GM12801 (cell line): ENCODE data around the gene TTC22.

Experiments
- CTCF ChIP-seq: IDR thresholded peaks from one replicate; pipeline ENCODE4 v1.5.1; 2011; ENCODE audit warnings: control low read depth; ENCODE audit not compliant: insufficient read length; ENCODE audit errors: extremely low read depth

Gene TTC22

GRCh38 chr1:54838565-54839180 is 37.5 kb upstream of the TTC22 start:
- TF ChIP-seq CTCF = no peak

DNA sequence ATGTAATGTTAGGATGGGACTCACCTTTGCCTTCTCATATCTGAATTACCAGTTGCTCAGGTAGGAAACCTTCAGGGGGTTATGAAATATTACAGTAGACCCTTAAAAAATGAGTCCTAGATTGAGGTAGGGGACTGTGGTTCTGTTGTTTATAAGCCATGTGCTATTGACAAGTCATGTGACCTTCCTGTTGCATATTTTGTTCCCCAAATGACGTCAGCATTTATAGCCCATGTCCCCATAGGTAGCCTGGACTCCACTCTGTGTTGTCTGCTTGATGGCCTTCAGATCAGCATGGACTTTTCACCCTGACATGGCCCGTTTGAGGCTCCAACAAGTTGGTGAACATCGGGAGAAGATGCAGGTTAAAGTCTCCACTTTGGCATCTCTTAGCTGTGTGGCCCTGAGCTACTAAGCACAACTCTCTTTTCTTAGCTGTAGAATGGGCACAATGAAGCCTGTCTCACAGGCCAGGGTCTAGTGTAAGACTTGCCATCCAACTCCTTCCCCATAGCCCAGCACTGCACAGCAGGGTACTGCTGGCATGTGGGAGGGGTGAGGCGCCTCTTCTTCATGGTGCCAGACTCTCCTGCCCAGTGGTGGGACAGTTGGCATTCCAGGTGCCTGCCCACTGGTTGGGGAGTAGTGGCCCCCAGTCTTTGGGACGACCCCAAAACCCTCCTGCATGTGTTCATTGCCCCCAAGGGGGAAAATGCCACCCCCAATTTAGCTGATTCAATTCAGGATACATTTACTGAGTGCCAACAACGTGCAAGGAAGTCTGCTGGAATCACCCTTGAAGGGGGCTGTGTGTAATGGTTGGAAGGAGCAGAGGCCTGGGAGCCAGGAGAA is 36.1 kb upstream of the TTC22 start:
- no peak for TF ChIP-seq CTCF

DNA sequence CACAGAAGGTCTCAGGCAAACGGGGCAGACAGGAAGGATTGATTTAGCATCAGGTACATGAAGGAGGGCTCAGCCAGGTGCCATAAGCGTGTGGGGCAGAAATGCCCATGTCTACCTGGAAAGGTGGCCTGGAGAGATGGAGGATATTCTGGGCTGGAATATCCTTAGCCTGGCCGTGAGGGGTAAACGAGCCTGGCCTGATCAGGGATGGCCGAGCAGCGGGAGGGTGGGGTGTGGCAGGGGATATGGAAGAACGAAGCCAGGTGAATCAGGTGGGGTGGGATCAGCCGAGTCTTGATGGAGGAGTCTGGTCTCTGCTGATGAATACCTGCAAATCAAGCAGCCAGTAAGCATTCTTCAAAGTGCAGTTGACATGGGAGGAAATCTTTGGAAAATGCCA is 35.5 kb upstream of the TTC22 start:
- no peak for TF ChIP-seq CTCF

- no peak for TF ChIP-seq CTCF
Observed at GRCh38 chr1:54835970-54836369, 34.8 kb upstream of the TTC22 start.

DNA sequence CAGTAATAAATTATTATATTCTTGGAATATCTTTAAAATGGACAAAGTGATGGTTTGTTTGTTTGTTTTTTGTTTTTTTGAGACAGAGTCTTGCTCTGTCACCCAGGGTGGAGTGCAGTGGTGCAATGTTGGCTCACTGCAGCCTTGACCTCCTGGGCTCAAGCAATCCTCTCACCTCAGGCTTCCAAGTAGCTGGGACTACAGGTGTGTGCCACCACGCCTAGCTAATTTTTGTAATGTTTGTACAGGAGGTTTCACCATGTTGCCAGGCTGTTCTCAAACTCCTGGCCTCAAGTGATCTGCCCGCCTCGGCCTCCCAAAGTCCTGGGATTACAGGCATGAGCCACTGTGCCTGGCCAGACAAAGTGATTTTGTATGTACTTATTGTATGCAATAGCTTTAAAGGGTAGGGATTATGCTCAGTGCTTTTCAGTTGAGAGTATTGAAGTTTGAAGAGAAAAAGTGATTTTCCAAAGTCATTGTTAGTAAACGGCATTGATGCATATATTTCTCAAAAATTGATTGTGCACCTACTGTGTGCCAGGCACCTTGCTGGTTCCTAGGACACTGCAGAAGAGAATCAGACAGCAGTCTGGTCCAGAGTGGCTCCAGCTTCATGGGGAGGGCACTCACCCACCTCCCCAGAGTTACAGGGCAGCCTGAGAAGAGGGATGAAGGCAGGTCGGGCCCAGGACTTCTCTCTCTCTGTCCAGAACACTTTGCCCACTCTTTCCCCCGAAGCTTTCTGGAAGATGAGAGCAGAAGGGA is 34.2 kb upstream of the TTC22 start:
- no peak for TF ChIP-seq CTCF

DNA sequence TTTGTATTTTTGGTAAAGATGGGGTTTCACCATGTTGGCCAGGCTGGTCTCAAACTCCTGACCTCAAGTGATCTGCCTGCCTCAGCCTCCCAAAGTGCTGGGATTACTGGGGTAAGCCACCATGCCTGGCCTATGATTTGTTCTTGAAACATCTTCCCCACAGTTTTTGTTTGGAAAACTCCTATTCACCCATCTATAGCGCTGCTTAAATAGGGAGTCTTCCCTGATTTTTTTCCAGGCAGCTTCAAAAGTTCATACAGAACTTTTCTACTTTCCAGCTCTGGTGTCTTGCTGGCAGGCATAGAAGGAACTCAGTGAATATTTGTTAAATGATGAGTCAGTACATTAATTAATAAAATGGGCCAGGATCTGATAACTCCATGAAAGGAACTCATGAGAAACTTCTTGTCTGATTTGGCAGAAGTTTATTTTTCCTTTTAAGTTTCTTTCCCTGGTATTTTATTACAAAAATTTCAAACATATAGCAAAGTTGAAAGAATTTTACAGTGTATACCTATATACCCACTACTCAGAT is 33.0 kb upstream of the TTC22 start:
- no peak for TF ChIP-seq CTCF

DNA sequence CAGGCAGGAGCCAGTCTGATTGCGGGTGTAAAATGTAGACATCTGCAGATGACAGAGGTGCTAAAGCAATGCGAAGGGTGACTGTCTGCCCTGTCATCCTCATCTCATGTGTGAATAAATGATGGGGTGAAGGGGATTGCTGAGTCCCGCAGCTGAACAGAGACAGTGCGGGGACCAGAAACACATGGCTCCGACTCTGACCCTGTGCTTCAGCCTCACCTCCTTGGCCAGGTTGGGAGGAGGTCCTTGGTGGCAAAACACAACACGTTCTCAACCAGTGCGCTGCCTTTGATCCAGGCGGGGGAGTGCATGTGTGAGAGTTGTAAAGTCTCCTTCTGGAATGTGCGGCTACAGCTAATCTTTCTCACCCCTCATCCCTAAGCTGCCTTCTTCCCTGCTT is 32.0 kb upstream of the TTC22 start:
- TF ChIP-seq CTCF = no peak
